ENCODE measurements around the gene VPS29.
"Not testable (repeated sequence)": the region's sequence is repeated elsewhere in the genome, so short reads cannot be mapped to it uniquely, and the experiment has no call there.

Gene VPS29

GRCh38 chr12:110498984-110499706 lies 2.8 kb downstream of the VPS29 start:
- DNase-seq (ENCODE audit: low spot score) = no peak
- no peak for TF ChIP-seq CTCF (IDR thresholded peaks at IDR 0.05; ENCODE audit: extremely low read depth, missing control alignments)

- no peak for TF ChIP-seq CTCF (IDR thresholded peaks at IDR 0.05; ENCODE audit: extremely low read depth, missing control alignments)
Measured at GRCh38 chr12:110475426-110475825, 26.5 kb downstream of the VPS29 start.

GRCh38 chr12:110468214-110469048 lies 33.5 kb downstream of the VPS29 start, which contains the start of the genes FAM216A and GPN3:
TSS of gene FAM216A (plus strand) at chr12:110468845. CDS start at chr12:110468876, 31 bp downstream.
TSS of gene GPN3 (minus strand) at chr12:110468257. CDS start at chr12:110468203, 54 bp downstream.
- DNase-seq (ENCODE audit: low spot score) = peak; percentile 95
- no peak for TF ChIP-seq CTCF (IDR thresholded peaks at IDR 0.05; ENCODE audit: extremely low read depth, missing control alignments)

More at GRCh38 chr12:110475426-110475825, 26.5 kb downstream of the VPS29 start:
- DNase-seq (ENCODE audit: low spot score) = no peak

- no peak for TF ChIP-seq CTCF (IDR thresholded peaks at IDR 0.05; ENCODE audit: extremely low read depth, missing control alignments)
- no peak for DNase-seq (ENCODE audit: low spot score)
Measured at GRCh38 chr12:110467847-110468213, 34.1 kb downstream of the VPS29 start.

GRCh38 chr12:110466791-110467190 lies 35.1 kb downstream of the VPS29 start:
- DNase-seq (ENCODE audit: low spot score) = no peak
- no peak for TF ChIP-seq CTCF (IDR thresholded peaks at IDR 0.05; ENCODE audit: extremely low read depth, missing control alignments)

GRCh38 chr12:110465765-110466164 lies 36.1 kb downstream of the VPS29 start:
- not testable (repeated sequence) for DNase-seq (ENCODE audit: low spot score)

GRCh38 chr12:110465024-110465423 lies 36.9 kb downstream of the VPS29 start:
- DNase-seq (ENCODE audit: low spot score) = no peak
- no peak for TF ChIP-seq CTCF (IDR thresholded peaks at IDR 0.05; ENCODE audit: extremely low read depth, missing control alignments)

- not testable (repeated sequence) for DNase-seq (ENCODE audit: low spot score)
Measured at GRCh38 chr12:110461189-110461588, 40.7 kb downstream of the VPS29 start.
